Lung (tissue), 12 donors: Measurements from ENCODE around the gene ZBTB2. TPM values are rescaled to one million over a fixed set of nuclear protein-coding genes. Genes with fewer than 3 reads are reported as not detected.

Experiments used
- ATAC-seq: fragments of 200-7000 bp; cut with Tn5 transposase; one replicate; pipeline ENCODE4 v1.9.1; 2020; ENCODE audit warnings: moderate number of reproducible peaks; ENCODE audit not compliant: insufficient read depth, low FRiP score
- DNase-seq, 3 donors: peaks; one replicate each; pipeline ENCODE4 v3.0.0-alpha.2; 2013 to 2017
- H3K27ac ChIP-seq, 2 donors: one replicate each; pipeline ENCODE4 v1.5.1; 2013; ENCODE audit warnings: mild to moderate bottlenecking in 2 of 2, moderate library complexity in 2 of 2, control low read depth in 1 of 2, inconsistent platforms in 1 of 2, low read depth in 1 of 2, low read length in 1 of 2
- H3K27me3 ChIP-seq, 3 donors: one replicate each; pipeline ENCODE4 v1.5.1; 2013; ENCODE audit warnings: low read length in 2 of 3; ENCODE audit not compliant: control insufficient read depth in 3 of 3, insufficient read depth in 3 of 3
- H3K36me3 ChIP-seq, 4 donors: one replicate each; pipeline ENCODE4 v1.5.1; 2013; ENCODE audit warnings: low read length in 4 of 4, mild to moderate bottlenecking in 1 of 4, moderate library complexity in 1 of 4; ENCODE audit not compliant: control insufficient read depth in 4 of 4, insufficient read depth in 4 of 4
- H3K4me1 ChIP-seq, 5 donors: one replicate each; pipeline ENCODE4 v1.5.1; 2013; ENCODE audit warnings: low read length in 5 of 5, mild to moderate bottlenecking in 2 of 5, moderate library complexity in 1 of 5; ENCODE audit not compliant: control insufficient read depth in 5 of 5, insufficient read depth in 5 of 5
- H3K4me3 ChIP-seq: one replicate; pipeline ENCODE4 v1.5.1; 2013; ENCODE audit warnings: mild to moderate bottlenecking, control low read depth, moderate library complexity
- H3K9ac ChIP-seq, 2 donors: one replicate each; pipeline ENCODE4 v1.5.1; 2013; ENCODE audit warnings: low read length in 2 of 2, control low read depth in 1 of 2; ENCODE audit not compliant: insufficient read depth in 1 of 2
- H3K9me3 ChIP-seq, 4 donors: one replicate each; pipeline ENCODE4 v1.5.1; 2013; ENCODE audit warnings: low read length in 3 of 4, mild to moderate bottlenecking in 1 of 4, moderate library complexity in 1 of 4; ENCODE audit not compliant: control insufficient read depth in 4 of 4, insufficient read depth in 3 of 4
- WGBS, 2 donors: extraction: QIAGEN DNeasy Blood & Tissue Kit; methylation state at CpG; one replicate each; pipeline ENCODE4 v1.1.7; 2013; 5-methylcytosine and 5-hydroxymethylcytosine counted together
- polyA plus RNA-seq, 2 donors: library from polyadenylated mRNA; stranded (reverse); fragments of 200-250 nt; gene quantifications; one replicate each; pipeline ENCODE4 v1.2.1, GENCODE V29; 2013
- total RNA-seq, 2 donors: library from RNA; depleted of rRNA in 1 of 2; stranded (reverse); fragments of >200 nt in 1 of 2; gene quantifications; one replicate each; pipeline ENCODE4 v1.2.1, GENCODE V29; 2014 to 2021
- TF ChIP-seq, protein P1 (sequence below): IDR thresholded peaks from 2 replicates; pipeline ENCODE4 v1.5.1; 2012; ENCODE audit warnings: mild to moderate bottlenecking; ENCODE audit errors: control extremely low read depth, extremely low read depth
- donor health status: control.
- donor health status: control.
- donor health status: Bipolar disorder and iron deficiency.
- donor health status: healthy.
- donor health status: DM: yes; HTN: yes; CAD: no.

ZBTB2 gene
- total and polyA plus RNA-seq, 4 donors: 8.1 to 13.9 (median 9.8) TPM

DNA sequence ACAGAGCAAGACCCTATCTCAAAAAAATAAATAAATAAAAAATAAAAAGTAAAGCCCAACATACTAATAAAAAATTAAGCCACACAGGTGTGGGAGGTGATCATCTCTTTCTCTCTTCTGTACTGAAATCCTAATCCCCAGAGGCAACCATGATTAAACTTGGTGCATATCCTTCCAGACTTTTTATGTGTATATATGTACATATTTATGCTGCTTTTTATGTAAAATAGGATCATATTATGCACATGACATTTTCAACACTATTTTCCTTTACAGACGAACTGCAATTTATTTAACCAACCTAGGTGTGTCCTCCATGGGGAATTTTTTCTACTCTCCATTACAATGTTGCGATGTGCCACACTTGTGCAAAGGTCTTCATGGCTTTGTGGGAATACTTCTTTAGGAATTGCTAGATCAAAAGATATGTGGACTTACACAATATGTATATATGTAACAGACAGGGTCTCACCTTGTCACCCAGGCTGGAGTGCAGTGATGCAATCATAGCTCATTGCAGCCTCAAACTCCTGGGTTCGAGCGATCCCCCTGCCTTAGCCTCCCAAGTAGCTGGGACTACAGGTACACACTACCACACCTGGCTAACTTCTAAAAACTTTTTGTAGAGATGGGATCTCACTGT lies 36.9 kb upstream of the ZBTB2 start:
- 94 to 95% methylated on average over 4 of the region's 4 CpGs for WGBS, 2 donors
- Histone ChIP-seq H3K9me3 (no peaks in the 10 kb centered on the region), H3K9ac (no peak overlapping the region), H3K36me3 (peaks cover 4 to 38% (median 25%) of the 10 kb centered on the region in 4 donors), H3K4me3 (no peak overlapping the region), H3K27me3 (no peaks in the 10 kb centered on the region), H3K27ac (no peak overlapping the region), H3K4me1 (no peaks in the 10 kb centered on the region)
- no peak for DNase-seq
- ATAC-seq: no peak
- TF ChIP-seq, protein P1, sequence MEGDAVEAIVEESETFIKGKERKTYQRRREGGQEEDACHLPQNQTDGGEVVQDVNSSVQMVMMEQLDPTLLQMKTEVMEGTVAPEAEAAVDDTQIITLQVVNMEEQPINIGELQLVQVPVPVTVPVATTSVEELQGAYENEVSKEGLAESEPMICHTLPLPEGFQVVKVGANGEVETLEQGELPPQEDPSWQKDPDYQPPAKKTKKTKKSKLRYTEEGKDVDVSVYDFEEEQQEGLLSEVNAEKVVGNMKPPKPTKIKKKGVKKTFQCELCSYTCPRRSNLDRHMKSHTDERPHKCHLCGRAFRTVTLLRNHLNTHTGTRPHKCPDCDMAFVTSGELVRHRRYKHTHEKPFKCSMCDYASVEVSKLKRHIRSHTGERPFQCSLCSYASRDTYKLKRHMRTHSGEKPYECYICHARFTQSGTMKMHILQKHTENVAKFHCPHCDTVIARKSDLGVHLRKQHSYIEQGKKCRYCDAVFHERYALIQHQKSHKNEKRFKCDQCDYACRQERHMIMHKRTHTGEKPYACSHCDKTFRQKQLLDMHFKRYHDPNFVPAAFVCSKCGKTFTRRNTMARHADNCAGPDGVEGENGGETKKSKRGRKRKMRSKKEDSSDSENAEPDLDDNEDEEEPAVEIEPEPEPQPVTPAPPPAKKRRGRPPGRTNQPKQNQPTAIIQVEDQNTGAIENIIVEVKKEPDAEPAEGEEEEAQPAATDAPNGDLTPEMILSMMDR: no peak

DNA sequence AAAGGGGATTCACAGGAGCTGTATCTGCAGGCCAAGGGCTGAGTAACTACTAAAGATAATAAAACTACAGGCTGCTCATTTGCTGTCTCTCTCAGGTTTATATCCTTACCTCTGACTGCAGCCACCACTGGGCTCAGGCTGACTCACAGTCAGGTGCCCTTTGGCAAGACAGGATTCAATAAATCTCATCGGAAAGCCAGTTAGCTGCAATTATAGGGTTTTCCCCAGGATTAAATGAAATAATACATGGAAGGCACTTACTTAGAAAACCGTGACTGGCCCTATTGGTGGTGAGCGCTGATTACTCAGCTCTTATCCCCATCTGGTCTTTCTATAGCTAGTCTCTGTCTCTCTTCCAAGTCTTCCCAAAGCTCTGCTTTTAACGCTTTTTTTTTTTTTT lies 34.2 kb upstream of the ZBTB2 start:
- no peak for DNase-seq
- H3K4me3 ChIP-seq: no peak overlapping the region
- TF ChIP-seq, protein P1: no peak
- H3K27ac ChIP-seq: no peak overlapping the region
- 96 to 99% methylated on average over 4 of the region's 4 CpGs for WGBS, 2 donors
- no peak overlapping the region for H3K9ac ChIP-seq
- H3K9me3 ChIP-seq: no peaks in the 10 kb centered on the region
- ATAC-seq: no peak
- H3K4me1 ChIP-seq: no peaks in the 10 kb centered on the region
- no peaks in the 10 kb centered on the region for H3K27me3 ChIP-seq
- peaks cover 0 to 35% (median 18%) of the 10 kb centered on the region in 4 donors for H3K36me3 ChIP-seq

DNA sequence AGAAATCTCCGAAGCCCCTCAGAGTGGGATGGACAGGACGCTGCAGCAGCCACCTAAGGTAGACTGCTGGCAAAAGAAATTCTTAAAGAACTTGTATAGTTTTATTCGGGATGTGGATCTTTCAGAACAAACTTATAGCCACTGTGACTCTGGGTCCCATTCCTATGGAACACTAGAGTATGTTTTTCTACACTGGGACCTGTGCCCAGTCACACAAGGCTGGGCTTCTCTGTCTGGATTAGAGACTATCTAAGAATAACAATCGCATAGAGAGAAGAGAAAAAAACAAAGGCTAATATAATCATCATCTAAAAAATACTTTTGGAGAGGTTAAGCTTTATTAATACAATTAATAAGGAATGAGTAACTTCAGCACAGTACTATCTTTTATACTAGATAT lies 31.6 kb upstream of the ZBTB2 start:
- 92 to 95% methylated on average over 4 of the region's 4 CpGs for WGBS, 2 donors
- H3K4me1 ChIP-seq: no peaks in the 10 kb centered on the region
- H3K27ac ChIP-seq: no peak overlapping the region
- no peak overlapping the region for H3K4me3 ChIP-seq
- DNase-seq (no peak), ATAC-seq (no peak)
- H3K9ac ChIP-seq: no peak overlapping the region
- peaks cover 0 to 26% (median 15%) of the 10 kb centered on the region in 4 donors for H3K36me3 ChIP-seq
- no peaks in the 10 kb centered on the region for H3K9me3 ChIP-seq
- TF ChIP-seq, protein P1: no peak
- H3K27me3 ChIP-seq: no peaks in the 10 kb centered on the region

DNA sequence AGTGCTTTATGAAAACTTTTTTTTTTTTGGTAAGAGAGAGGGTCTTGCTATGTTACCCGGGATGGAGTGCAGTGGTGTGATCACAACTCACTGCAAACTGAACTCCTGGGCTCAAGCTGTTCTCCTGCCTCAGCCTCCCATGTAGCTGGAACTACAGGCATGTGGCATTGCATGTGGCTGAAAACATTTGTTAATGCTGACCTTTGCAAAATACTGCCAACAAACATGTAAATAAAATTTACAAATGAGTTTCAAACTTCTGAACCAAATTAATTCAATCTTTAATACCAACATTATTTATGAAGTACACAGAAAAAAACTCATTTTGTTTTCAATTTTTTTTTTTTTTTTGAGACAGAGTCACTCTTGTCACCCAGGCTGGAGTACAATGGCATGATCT lies 26.1 kb upstream of the ZBTB2 start:
- no peaks in the 10 kb centered on the region for H3K4me1 ChIP-seq
- no peak overlapping the region for H3K4me3 ChIP-seq
- ATAC-seq (no peak), DNase-seq (no peak)
- TF ChIP-seq, protein P1: no peak
- no peaks in the 10 kb centered on the region for H3K9me3 ChIP-seq
- H3K9ac ChIP-seq: no peak overlapping the region
- no peaks in the 10 kb centered on the region for H3K27me3 ChIP-seq
- WGBS, 2 donors: 90 to 95% methylated on average over 1 of the region's 1 CpG
- H3K27ac ChIP-seq: no peak overlapping the region
- peaks cover 5 to 34% (median 22%) of the 10 kb centered on the region in 4 donors for H3K36me3 ChIP-seq
